Measurements from ENCODE around the gene ARFRP1.
"Not testable (repeated sequence)": the region's sequence is repeated elsewhere in the genome, so short reads cannot be mapped to it uniquely, and the experiment has no call there.

ARFRP1 gene

GRCh38 chr20:63675681-63676368 is 32.0 kb downstream of the ARFRP1 start:
- no peak for DNase-seq (ENCODE audit: low read depth)

GRCh38 chr20:63673951-63674350 is 33.8 kb downstream of the ARFRP1 start:
- no peak for DNase-seq (ENCODE audit: low read depth)

DNA sequence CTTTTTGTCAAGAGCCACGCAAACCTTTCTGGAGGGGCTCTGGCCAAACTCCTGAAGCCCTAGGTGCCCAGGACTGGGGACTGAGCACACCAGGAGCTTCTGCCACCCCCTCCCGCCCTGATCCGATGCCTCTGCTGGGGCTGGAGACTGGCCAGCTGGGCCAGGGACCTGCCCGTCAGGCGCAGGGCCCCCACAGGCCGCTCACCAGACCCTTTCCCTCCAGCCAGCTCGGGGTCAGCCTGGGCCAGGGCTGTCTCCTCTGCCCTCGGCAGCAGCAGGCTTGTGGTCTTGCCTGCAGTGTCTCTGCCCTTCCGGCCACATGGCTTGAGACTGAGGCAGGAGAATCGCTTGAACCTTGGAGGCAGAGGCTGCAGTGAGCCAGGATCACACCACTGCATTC is 35.1 kb downstream of the ARFRP1 start:
- DNase-seq (ENCODE audit: low read depth) = no peak

- DNase-seq (ENCODE audit: low read depth) = not testable (repeated sequence)
Measured at GRCh38 chr20:63671695-63672094, 36.1 kb downstream of the ARFRP1 start.

- no peak for DNase-seq (ENCODE audit: low read depth)
Measured at GRCh38 chr20:63668351-63668750, 39.4 kb downstream of the ARFRP1 start.

GRCh38 chr20:63667858-63668257 is 39.9 kb downstream of the ARFRP1 start:
- DNase-seq (ENCODE audit: low read depth) = no peak

- DNase-seq (ENCODE audit: low read depth) = no peak
Measured at GRCh38 chr20:63665708-63666107, 42.1 kb downstream of the ARFRP1 start.

DNA sequence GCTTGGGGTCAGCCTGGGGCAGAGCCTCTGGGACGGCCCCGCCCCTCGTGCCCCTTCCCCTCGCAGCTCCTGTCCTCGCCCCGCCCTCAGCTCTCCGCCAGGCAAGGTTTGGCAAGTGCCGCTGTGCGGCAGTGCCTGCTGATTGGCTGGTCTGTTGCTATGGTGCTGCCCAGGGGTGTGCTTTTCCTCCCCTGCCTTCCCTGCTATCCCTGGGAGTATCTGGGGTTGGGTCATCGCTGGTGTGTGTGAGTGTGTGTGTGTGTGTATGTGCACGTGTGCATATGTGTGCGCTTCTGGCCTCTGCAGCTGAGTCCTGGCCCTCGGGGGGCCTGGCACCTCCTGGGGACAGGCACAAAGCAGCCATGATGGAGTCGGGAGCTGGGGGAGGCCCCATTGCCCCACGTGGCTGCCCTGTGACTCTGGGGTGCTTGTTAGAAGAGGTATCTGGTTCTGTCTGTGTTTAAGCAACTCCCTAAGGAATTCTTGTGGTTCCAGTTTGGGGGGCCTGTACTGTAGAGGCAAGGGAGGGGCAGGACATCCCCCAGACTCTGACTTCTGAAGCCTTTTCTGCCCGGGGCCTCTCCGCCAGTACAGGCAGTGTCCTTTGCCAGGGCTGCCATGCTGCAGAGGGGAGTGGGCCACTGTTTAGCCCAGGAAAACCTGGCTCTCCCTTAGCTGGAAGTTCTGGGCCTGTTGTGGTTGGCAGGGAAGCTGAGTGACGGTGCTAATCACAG is 42.7 kb downstream of the ARFRP1 start:
- no peak for DNase-seq (ENCODE audit: low read depth)

GRCh38 chr20:63664143-63664851 is 43.5 kb downstream of the ARFRP1 start:
- no peak for DNase-seq (ENCODE audit: low read depth)

DNA sequence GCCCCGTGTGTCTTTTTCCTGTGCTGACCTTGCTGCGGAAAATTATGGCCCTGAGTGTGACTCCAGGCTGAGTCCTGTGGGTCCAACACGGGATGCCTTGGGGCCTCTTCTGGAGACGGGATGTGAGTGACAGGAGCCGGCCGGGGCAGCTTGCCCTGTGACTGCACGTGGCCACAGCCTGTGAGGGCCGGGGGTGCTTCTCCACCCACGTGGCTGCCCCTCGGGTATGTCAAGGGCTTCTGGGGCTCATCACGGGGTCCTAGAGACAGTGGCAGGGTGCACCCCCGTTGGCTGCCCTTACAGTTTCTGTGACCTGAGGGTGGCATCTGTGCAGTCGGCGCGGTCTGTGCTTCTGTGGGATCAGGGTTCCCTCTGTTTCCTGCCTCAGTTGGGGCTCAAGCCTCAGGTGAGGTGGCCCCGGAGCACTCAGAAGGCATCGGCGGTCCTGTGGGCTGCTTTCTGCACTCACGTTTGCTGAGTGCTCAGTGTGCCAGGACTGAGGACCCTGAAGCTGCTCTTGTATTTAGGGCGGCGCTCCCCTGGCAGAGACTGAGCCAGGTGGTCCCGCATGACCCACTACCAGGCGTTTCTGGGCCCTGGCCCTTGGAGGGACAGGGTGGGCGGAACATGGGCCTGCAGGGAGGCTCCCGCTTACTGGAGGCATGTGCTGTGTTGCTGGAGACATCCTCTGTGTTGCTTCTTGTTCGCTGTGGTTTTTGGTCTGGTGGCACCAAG is 44.3 kb downstream of the ARFRP1 start:
- no peak for DNase-seq (ENCODE audit: low read depth)

- no peak for DNase-seq (ENCODE audit: low read depth)
Measured at GRCh38 chr20:63662813-63663189, 45.0 kb downstream of the ARFRP1 start.

DNA sequence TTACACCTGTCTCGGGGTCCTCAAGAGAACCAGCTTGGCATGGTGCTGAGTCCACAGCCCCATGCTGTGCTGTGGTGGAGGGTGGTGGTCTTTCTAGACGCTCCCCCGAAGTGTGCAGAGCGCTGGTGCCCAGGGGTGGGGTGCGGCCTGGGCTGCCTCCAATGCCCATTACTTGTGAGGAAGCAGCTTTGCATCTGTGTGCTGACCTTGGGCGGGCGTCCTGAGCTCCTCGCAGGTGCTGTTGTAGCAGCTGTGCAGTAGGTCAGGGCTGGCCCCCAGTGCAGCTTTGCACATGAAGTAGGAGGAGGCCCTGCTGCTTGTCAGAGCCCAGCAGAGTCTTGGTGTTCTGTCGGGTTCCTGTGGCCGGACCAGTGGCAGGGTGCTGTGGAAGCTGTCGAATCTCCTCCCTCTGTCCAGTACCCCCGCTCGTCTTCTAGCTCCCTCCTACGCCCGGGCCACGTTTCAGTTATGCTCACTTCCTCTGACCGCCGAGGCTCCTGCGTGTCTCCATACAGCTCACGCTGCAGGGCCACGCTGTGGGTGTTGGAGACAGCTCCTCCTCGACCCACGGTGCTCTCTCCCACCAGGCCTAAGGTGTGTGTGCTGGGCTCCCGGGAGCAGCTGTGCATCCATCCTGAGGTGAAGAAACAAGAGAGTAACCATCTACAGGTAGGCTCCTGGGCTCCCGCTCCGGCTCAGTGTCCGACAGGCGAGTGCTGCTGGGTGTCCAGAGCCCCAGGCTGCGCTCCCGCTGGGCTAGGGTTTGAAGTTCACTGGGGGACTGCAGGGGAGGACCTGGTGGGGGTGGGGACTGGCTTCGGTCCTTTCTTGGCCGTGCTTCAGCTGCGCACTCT is 45.6 kb downstream of the ARFRP1 start:
- no peak for DNase-seq (ENCODE audit: low read depth)

DNA sequence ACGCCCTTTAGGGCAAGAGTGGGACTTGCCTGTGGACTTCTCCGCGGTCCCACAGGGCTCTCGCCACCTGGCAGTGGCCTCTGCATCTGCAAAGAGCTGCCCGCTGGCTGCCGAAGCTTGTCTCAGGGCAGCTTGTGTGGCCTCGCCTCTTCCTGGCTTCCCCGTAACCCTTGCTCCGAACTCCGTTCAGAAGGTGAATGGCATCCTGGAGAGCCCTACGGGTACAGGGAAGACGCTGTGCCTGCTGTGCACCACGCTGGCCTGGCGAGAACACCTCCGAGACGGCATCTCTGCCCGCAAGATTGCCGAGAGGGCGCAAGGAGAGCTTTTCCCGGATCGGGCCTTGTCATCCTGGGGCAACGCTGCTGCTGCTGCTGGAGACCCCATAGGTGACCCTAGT is 46.7 kb downstream of the ARFRP1 start:
- DNase-seq (ENCODE audit: low read depth) = no peak

- no peak for DNase-seq (ENCODE audit: low read depth)
Measured at GRCh38 chr20:63660622-63661021, 47.2 kb downstream of the ARFRP1 start.

DNA sequence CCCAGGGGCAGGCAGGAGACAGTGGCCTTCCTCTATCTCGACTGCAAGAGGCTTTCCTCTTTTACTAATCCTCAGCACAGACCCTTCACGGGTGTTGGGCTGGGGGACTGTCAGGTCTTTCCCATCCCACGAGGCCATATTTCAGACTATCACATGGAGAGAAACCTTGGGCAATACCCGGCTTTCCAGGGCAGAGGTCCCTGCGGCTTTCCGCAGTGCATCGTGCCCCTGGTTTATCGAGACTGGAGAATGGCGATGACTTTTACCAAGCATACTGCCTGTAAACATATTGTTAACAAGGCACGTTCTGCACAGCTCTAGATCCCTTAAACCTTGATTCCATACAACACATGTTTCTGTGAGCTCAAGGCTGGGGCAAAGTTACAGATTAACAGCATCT is 47.6 kb downstream of the ARFRP1 start:
- DNase-seq (ENCODE audit: low read depth) = not testable (repeated sequence)

- no peak for DNase-seq (ENCODE audit: low read depth)
Measured at GRCh38 chr20:63659370-63659769, 48.4 kb downstream of the ARFRP1 start.

- DNase-seq (ENCODE audit: low read depth) = no peak
Measured at GRCh38 chr20:63658749-63659187, 49.0 kb downstream of the ARFRP1 start.

DNA sequence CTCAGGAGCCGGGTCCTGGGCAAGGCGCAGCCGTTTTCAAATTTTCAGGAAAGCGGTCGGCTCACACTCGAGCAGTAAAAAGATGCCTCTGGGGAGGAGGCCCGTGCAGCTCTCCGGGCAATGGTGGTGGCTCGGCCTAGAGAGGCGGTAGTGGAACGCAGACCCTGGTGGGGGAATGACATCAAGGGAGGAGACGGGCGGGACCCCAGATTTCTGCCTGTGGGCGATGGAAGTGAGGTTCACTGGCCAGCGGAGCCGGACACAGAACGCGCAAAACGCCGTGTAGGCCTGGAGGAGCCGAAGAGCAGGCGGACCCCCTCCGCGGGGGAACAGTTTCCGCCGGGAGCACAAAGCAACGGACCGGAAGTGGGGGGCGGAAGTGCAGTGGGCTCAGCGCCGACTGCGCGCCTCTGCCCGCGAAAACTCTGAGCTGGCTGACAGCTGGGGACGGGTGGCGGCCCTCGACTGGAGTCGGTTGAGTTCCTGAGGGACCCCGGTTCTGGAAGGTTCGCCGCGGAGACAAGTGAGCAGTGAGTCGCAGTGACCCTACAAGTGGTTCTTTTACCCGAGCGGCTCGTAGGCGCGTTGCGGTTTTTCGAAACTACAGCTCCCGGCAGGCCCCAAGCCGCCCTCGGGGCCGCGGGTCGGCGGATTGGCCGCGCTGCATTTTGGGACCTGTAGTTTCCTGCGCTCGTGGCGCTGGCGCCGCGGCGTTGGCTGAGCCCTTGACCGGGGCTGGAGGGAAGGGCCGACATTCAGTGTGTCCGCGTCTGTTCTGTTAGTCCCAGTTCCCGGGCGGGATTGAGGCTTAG is 49.6 kb downstream of the ARFRP1 start, which contains the start of gene RTEL1:
RTEL1 (plus strand) TSS at position 376 of the 812 bp plus-strand sequence. CDS start 1,091 bp downstream, outside the sequence.
- peak; percentile 81 for DNase-seq (ENCODE audit: low read depth)

- DNase-seq (ENCODE audit: low read depth) = no peak
Measured at GRCh38 chr20:63657260-63657936, 50.4 kb downstream of the ARFRP1 start.

DNA sequence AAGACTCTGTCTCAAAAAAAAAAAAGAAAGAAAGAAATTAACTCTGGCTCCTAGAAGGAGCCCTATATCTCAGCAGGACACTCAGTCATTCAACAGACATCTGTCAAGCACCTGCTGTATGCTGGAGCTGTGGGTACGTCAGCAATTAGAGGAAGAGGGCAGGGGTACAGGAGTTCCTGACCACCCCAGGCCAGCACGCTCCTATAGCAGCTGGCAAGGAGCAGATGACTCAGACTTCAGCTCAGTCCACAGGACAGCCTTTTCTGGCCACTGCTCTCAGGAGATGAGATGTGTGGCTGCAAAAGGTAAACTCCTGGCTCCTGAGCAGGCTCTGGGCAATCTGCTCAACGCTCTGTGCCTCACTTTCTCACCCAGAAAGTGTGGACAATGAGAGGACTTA is 51.3 kb downstream of the ARFRP1 start:
- no peak for DNase-seq (ENCODE audit: low read depth)

All from GM04504 (cell line).